Activated CD4-positive, alpha-beta T cell treated with anti-CD3 and anti-CD28 coated beads for 24 hours (primary cell): ENCODE results near the gene SMC3.
"Not testable (repeated sequence)": the region's sequence is repeated elsewhere in the genome, so short reads cannot be mapped to it uniquely, and the experiment has no call there.

Experiments used
- DNase-seq, 2 donors: peaks; one replicate each; pipeline ENCODE4 v3.0.0-alpha.2; 2020; ENCODE audit warnings: low read depth in 2 of 2

The SMC3 gene

GRCh38 chr10:110567201-110568054 lies at the start of gene SMC3:
Gene SMC3 (plus strand): TSS chr10:110567695. CDS start chr10:110567817, 122 bp downstream.
- peak; percentile 85 to 90 for DNase-seq

GRCh38 chr10:110522365-110522988 lies 45.0 kb upstream of the SMC3 start:
- DNase-seq = no peak

- no peak for DNase-seq
These were observed 43.8 kb upstream of the SMC3 start for GRCh38 chr10:110523736-110524135.

DNA sequence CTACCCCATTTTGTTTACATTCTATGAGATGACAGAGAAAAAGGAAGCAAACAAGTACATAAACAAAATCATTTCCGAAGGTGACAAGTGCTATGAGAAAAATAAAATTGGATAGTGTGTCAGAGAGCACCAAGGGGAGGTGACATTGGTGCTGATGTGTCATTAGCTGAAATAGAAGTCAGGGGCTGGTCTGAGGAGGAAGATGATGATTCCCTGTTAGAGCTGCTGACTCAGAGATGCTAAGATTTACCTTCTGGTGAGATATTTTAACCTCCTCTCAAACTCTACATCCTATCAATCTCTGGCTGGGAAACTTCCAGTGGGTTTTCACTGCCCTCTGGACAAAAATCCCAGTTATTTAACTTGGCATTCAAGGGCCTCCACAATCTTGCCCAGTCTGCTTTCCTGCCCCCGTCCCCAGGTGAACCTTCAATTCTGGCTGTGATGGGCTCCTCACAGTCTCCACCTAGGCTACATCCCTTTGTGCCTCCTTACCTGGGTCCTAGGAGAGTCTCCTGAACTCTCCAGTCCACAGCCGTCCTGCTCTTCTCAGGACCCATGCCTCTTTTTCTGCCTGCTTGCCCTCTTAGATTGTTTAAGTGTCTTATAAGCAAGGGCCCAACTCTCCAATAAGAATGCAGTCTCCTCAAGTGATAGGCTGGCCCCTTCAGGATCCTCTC lies 43.2 kb upstream of the SMC3 start:
- DNase-seq = no peak

GRCh38 chr10:110524859-110525232 lies 42.6 kb upstream of the SMC3 start:
- no peak for DNase-seq

- no peak for DNase-seq
These were observed 41.9 kb upstream of the SMC3 start for GRCh38 chr10:110525349-110526260.

DNA sequence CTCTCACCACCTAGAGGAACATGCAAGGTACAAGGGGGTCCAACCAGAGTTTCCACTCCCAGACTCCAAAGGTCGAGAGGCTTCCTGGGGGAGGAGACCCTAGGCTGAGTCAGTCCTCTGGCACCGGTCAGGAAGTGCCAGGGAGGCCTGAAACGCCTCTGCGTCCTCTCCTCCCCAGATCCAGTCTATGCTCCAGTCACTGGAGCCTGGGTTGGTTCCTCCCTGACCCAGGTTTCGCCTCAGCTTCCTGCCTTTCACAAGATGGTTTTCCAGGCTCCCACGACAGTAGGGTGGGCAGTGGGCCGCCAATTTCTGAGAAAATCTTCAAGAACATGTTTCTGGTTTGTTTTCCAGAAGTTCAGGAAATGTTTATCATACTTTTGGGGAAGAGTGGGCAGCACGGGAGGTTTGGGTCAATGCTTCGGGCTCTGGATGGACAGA lies 39.7 kb upstream of the SMC3 start:
- no peak for DNase-seq

GRCh38 chr10:110528224-110528996 lies 39.1 kb upstream of the SMC3 start:
- DNase-seq = no peak

GRCh38 chr10:110528997-110529524 lies 38.4 kb upstream of the SMC3 start:
- DNase-seq = peak in 1 of 2 donors; percentile 20

DNA sequence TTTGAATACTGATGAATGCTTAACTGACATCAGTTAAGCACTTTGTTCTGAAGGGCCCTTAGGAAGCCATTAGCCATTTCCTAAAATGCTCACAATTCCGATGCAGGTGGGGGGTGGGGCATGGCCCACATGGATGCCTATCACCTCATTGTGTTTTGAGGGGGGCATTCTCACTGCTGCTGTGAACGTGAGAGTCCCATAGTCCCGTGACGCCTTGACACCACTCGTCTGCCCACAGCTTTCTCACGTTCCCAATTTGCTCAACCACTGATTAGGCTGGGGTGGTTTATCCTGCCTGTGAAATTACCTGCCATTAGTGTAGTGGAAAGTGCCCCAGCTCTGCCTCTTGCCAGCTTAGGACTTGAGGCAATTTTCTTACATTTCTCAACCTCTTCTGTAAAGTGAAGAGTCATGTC lies 37.9 kb upstream of the SMC3 start:
- no peak for DNase-seq

- DNase-seq = no peak
These were observed 37.2 kb upstream of the SMC3 start for GRCh38 chr10:110530131-110530831.

GRCh38 chr10:110531687-110532086 lies 35.8 kb upstream of the SMC3 start:
- DNase-seq = no peak

- not testable (repeated sequence) for DNase-seq
These were observed 34.9 kb upstream of the SMC3 start for GRCh38 chr10:110532628-110533027.

- no peak for DNase-seq
These were observed 34.3 kb upstream of the SMC3 start for GRCh38 chr10:110533149-110533548.

GRCh38 chr10:110534571-110534970 lies 32.9 kb upstream of the SMC3 start:
- no peak for DNase-seq

- peak; percentile 58 to 60 for DNase-seq
These were observed 31.3 kb upstream of the SMC3 start for GRCh38 chr10:110535958-110536891.

DNA sequence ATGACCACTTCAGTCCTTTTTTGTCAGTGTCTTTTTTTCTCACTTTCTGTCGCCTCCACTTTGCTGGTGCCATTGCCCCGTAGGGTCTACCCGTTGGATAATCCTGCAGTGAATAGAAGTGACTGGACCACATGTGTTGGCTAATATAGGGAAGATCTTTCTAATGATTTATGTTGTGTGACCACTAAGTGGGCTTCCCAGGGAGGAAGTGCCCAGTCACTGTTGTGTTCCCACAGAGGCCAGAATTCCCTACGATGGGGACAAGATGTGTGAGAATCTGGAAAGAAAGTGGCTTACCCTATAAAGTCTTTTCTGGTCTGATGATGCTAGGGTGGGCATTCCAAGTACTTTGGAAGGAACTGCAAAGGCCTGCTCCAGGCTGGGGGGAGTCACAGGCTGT lies 28.4 kb upstream of the SMC3 start:
- no peak for DNase-seq

- DNase-seq = no peak
These were observed 27.5 kb upstream of the SMC3 start for GRCh38 chr10:110540031-110540430.
